ENCODE measurements around the gene PREP.

DNA sequence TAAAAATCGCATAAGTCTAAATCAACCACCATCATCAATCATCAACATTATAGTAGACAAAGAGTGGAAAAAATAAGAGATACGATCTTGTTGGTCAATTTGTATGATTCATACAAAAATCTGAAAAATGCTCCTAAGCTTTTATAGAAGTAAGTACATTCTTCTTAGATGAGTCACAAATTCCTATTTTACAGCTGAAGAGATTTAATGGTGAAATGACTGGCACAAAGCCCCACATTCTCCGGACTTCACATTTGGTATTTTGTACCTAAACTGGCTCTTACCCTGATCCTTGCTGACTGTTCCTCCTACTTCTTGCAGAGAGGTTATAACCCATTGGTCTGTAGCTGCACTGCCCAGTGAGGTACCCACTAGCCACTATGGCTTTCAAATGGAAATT lies 29.9 kb upstream of the PREP start:
- TF ChIP-seq POLR2A (IDR thresholded peaks at IDR 0.05; ENCODE audit: low read depth, low read length) (no peak), POLR2AphosphoS5 (IDR thresholded peaks at IDR 0.05; ENCODE audit: low read depth, low read length) (no peak), TAF1 (IDR thresholded peaks at IDR 0.05; ENCODE audit: low read depth, low read length) (no peak)
